Psoas muscle (tissue), 8 donors: ENCODE data around the gene RAB10. TPM values are rescaled to one million over a fixed set of nuclear protein-coding genes. Genes with fewer than 3 reads are reported as not detected.

Source experiments
- ATAC-seq, 4 donors: fragments of 200-7000 bp; cut with Tn5 transposase; one replicate each; pipeline ENCODE4 v1.9.1; 2020; ENCODE audit warnings: moderate library complexity in 3 of 4, mild to moderate bottlenecking in 2 of 4
- DNase-seq, 2 donors: peaks; one replicate each; pipeline ENCODE4 v3.0.0-alpha.2; 2020
- H3K27ac ChIP-seq: fragments of 200-600 bp; one replicate; pipeline ENCODE4 v1.8.0; 2022
- H3K27me3 ChIP-seq, 3 donors: fragments of 200-600 bp in 1 of 3; one replicate each; pipeline versions ENCODE4 v1.6.1 to v1.8.0; 2013 to 2022; ENCODE audit warnings: low read length in 2 of 3, mild to moderate bottlenecking in 2 of 3, moderate library complexity in 1 of 3; ENCODE audit not compliant: insufficient read depth in 3 of 3
- H3K36me3 ChIP-seq, 2 donors: fragments of 200-600 bp in 1 of 2; one replicate each; pipeline versions ENCODE4 v1.6.1 to v1.8.0; 2013 to 2022; ENCODE audit warnings: low read depth in 1 of 2, mild to moderate bottlenecking in 1 of 2, moderate library complexity in 1 of 2; ENCODE audit not compliant: insufficient read depth in 1 of 2
- H3K4me1 ChIP-seq: fragments of 200-600 bp; one replicate; pipeline ENCODE4 v1.8.0; 2022
- H3K4me3 ChIP-seq: fragments of 200-600 bp; one replicate; pipeline ENCODE4 v1.8.0; 2022; ENCODE audit warnings: mild to moderate bottlenecking
- H3K9me3 ChIP-seq: fragments of 200-600 bp; one replicate; pipeline ENCODE4 v1.8.0; 2022
- WGBS, 3 donors: extraction: QIAGEN DNeasy Blood & Tissue Kit; methylation state at CpG; one replicate each; pipeline versions ENCODE4 v1.1.6 to v1.1.7; 2013; 5-methylcytosine and 5-hydroxymethylcytosine counted together
- intact Hi-C, 2 donors: fragments of 100-400 bp; cut with DNase I; formaldehyde crosslinking; loops; one replicate each; pipeline versions ENCODE4 v1.11.0 to v1.14.2; 2022
- polyA plus RNA-seq, 3 donors: library from polyadenylated mRNA; stranded (reverse); fragments of 200-250 nt; gene quantifications; one replicate each; pipeline ENCODE4 v1.2.3, GENCODE V29; 2013
- total RNA-seq, 4 donors: library from RNA; stranded (reverse); fragmentation: NEBNext Ultra II Directional in 2 of 4; extraction: Animal tissue kit (Norgen Biotek cat#: 25700) in 2 of 4; gene quantifications; one replicate each; pipeline versions ENCODE4 v1.2.1 to v1.2.4, GENCODE V29; 2021 to 2023
- TF ChIP-seq, protein P1 (sequence below): fragments of 200-600 bp; IDR thresholded peaks from one replicate; pipeline ENCODE4 v1.8.0; 2022; ENCODE audit warnings: antibody characterized with exemption
- donor health status: healthy with polysubstance abuse.
- donor health status: DM: no; HTN: no; CAD: no; lungs with moderate emphysema.
- donor health status: Bipolar disorder and iron deficiency.
- donor health status: healthy.
- donor health status: DM: yes; HTN: yes; CAD: no.
- donor health status: DM: no; HTN: no; CAD: no.
- donor health status: DM: no; HTN: no; CAD: no.
- donor health status: DM: yes; HTN: yes; CAD: no.

RAB10 gene
- total and polyA plus RNA-seq, 7 donors = 76.5 to 170 (median 147) TPM

DNA sequence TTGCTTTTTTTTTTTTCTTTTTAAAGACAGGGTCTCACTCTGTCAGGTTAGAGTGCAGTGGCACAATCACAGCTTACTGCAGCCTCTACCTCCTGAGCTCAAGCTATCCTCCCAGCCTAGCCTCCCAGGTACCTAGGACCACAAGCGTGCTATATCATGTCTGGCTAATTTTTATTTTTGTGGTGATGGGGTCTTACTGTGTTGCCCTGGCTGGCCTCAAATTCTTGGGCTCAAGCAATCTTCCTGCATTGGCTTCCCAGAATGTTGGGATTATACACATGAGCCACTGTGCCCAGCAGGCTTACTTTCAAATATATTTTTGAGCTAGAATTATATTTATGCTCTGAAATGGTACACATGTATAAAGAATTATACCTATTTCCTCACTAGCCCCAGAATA is 85.6 kb downstream of the RAB10 start:
- H3K4me3 ChIP-seq = no peak overlapping the region
- intact Hi-C loops = no loop called here
- H3K4me1 ChIP-seq = peaks cover 49% of the 10 kb centered on the region
- no peak overlapping the region for H3K27ac ChIP-seq
- WGBS, 3 donors = 100% methylated on average over 1 of the region's 1 CpG
- H3K36me3 ChIP-seq = no peaks in the 10 kb centered on the region
- no peak for ATAC-seq
- TF ChIP-seq, protein P1, sequence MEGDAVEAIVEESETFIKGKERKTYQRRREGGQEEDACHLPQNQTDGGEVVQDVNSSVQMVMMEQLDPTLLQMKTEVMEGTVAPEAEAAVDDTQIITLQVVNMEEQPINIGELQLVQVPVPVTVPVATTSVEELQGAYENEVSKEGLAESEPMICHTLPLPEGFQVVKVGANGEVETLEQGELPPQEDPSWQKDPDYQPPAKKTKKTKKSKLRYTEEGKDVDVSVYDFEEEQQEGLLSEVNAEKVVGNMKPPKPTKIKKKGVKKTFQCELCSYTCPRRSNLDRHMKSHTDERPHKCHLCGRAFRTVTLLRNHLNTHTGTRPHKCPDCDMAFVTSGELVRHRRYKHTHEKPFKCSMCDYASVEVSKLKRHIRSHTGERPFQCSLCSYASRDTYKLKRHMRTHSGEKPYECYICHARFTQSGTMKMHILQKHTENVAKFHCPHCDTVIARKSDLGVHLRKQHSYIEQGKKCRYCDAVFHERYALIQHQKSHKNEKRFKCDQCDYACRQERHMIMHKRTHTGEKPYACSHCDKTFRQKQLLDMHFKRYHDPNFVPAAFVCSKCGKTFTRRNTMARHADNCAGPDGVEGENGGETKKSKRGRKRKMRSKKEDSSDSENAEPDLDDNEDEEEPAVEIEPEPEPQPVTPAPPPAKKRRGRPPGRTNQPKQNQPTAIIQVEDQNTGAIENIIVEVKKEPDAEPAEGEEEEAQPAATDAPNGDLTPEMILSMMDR = no peak
- H3K9me3 ChIP-seq = no peaks in the 10 kb centered on the region
- no peaks in the 10 kb centered on the region for H3K27me3 ChIP-seq
- DNase-seq = no peak

DNA sequence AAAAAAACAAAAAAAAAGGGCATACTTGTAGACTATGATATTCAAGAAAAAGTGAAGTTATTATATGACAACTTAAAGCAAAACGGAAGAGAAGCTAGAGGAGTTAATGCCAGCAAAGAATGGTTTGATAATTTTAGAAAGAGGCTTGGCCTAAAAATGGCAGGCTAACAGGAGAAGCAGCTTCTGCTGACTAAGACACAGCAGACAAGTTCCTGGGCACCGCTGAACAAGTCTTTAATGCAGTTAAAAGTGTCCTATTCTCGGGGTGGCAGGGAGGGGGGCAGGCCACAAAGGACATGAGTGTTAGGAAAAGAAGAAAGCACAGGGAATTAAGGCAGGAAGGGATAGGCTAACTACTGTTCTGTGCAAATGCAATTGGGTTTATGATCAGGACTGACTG is 88.7 kb downstream of the RAB10 start:
- 18 to 33% (median 25%) methylated on average over 3 of the region's 3 CpGs for WGBS, 3 donors
- intact Hi-C loops = no loop called here
- ATAC-seq (peak; percentile 39 to 67 (median 56)), DNase-seq (no peak)
- Histone ChIP-seq H3K4me3 (no peak overlapping the region), H3K27me3 (no peaks in the 10 kb centered on the region), H3K36me3 (peaks cover 0 to under 1% of the 10 kb centered on the region in 2 donors), H3K27ac (peak overlapping the region; percentile 70), H3K9me3 (no peaks in the 10 kb centered on the region), H3K4me1 (peaks cover 77% of the 10 kb centered on the region)
- TF ChIP-seq, protein P1 = no peak

DNA sequence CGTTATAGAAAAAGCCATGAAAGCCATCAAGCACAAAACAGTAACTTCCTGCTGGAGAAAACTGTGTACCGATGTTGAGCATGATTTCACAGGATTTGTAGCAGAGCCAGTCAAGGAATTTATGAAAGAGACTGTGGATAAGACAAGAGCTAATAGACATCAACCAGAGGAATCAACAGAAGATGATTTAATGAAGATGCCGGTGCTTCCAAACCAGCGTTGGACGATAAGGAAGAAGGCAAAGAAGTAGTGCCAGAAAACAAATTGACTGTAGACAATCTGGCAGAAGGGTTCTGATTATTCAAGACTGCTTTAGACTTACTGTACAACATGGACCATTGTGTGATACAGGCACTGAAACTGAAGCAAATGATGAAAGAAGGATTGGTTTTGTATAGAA is 89.5 kb downstream of the RAB10 start:
- no peak for ATAC-seq
- 22 to 38% (median 27%) methylated on average over 5 of the region's 5 CpGs for WGBS, 3 donors

DNA sequence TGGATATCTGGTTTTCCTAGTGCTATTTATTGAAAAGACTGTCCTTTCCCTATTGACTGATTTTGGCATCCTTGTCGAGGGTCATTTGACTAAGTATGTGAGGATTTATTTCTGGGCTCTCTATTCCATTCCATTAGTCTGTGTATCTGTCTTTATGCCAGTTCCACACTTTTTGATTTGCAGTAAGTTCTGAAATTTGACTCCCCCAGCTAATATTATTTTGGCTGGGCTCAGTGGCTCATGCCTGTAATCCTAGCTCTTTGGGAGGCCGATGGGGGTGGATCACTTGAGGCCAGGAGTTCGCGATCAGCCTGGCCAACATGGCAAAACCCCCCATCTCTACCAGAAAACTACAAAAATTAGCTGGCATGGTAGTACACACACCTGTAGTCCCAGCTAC is 92.2 kb downstream of the RAB10 start:
- Histone ChIP-seq H3K27me3 (no peaks in the 10 kb centered on the region), H3K4me1 (peaks cover 80% of the 10 kb centered on the region), H3K27ac (peak overlapping the region; percentile 66), H3K4me3 (peak overlapping the region; percentile 22), H3K9me3 (no peaks in the 10 kb centered on the region), H3K36me3 (peaks cover 4 to 13% of the 10 kb centered on the region in 2 donors)
- TF ChIP-seq, protein P1 = no peak
- ATAC-seq (peak in 2 of 4 donors; percentile 34 to 53), DNase-seq (no peak)
- whole genome bisulfite sequencing, 3 donors = 21 to 35% (median 27%) methylated on average over 4 of the region's 4 CpGs
- intact Hi-C loops = loop anchor here in 1 of 2 donors (5.0 kb wide), 1 partner anchor 34 kb away; no protein-coding TSS in a partner anchor

More for the DNA sequence above, 89.5 kb downstream of the RAB10 start:
- Histone ChIP-seq H3K27ac (peak overlapping the region; percentile 70), H3K36me3 (peaks cover 4 to 8% of the 10 kb centered on the region in 2 donors), H3K4me1 (peaks cover 81% of the 10 kb centered on the region), H3K27me3 (no peaks in the 10 kb centered on the region), H3K4me3 (no peak overlapping the region), H3K9me3 (no peaks in the 10 kb centered on the region)
- no peak for DNase-seq
- intact Hi-C loops = no loop called here
- TF ChIP-seq, protein P1 = no peak

DNA sequence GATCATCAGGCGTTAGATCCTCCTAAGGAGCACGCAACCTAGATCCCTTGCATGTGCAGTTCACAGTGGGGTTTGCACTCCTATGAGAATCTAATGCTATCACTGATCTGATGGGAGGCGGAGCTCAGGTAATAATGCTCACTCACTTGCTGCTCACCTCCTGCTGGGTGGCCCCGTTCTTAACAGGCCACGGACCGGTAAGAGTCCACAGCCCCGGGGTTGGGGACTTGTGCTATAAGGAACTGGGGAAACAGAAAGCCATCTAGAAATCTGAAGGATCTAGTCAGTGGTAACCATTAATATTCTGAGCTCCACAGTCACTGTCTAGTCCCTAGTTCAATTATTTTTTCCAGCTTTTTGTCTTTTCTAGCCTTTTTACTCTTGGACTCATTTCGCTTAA is 94.3 kb downstream of the RAB10 start:
- peak overlapping the region; percentile 1 for H3K4me3 ChIP-seq
- peaks cover 69% of the 10 kb centered on the region for H3K4me1 ChIP-seq
- TF ChIP-seq, protein P1 = no peak

More for the DNA sequence above, 94.3 kb downstream of the RAB10 start:
- H3K27ac ChIP-seq = peak overlapping the region; percentile 12
- ATAC-seq (peak in 1 of 4 donors; percentile 7), DNase-seq (no peak)
- H3K27me3 ChIP-seq = no peaks in the 10 kb centered on the region
- H3K36me3 ChIP-seq = peaks cover 4 to 19% of the 10 kb centered on the region in 2 donors
- WGBS, 3 donors = 85 to 93% (median 88%) methylated on average over 8 of the region's 8 CpGs
- H3K9me3 ChIP-seq = no peaks in the 10 kb centered on the region
- intact Hi-C loops = loop anchor here in 1 of 2 donors (5.0 kb wide), 1 partner anchor 36 kb away; no protein-coding TSS in a partner anchor
